Measurements from ENCODE around the gene FAM120A. TPM values are rescaled to one million over a fixed set of nuclear protein-coding genes. Genes with fewer than 3 reads are reported as not detected.

The FAM120A gene
- total and polyA plus RNA-seq, 2 of the 13 experiments (the other 11 are each of a cell fraction or from before 2014, with no cell fraction given): 41.3 to 44.4 TPM

- TF ChIP-seq ARID2 (CRISPR knock-in tag; IDR thresholded peaks at IDR 0.05; ENCODE audit: borderline replicate concordance) (no peak), ATRX (CRISPR knock-in tag; IDR thresholded peaks at IDR 0.05; ENCODE audit: borderline replicate concordance) (no peak), ZNF501 (CRISPR knock-in tag; IDR thresholded peaks at IDR 0.05) (peak; percentile 71; the same call in 1 of the 2 replicates), FOXO4 (CRISPR knock-in tag; conservative IDR thresholded peaks at IDR 0.05) (no peak), NCOA2 (CRISPR knock-in tag; IDR thresholded peaks at IDR 0.05) (no peak), ETV6 (CRISPR knock-in tag; conservative IDR thresholded peaks at IDR 0.05) (peak; percentile 71; the same call in 1 of the 2 replicates), ZNF547 (CRISPR knock-in tag; IDR thresholded peaks at IDR 0.05) (0 out of 2 replicates have a peak, but pooled peaks have one; percentile 41), ZNF496 (CRISPR knock-in tag; IDR thresholded peaks at IDR 0.05; ENCODE audit: insufficient replicate concordance) (no peak), ZBTB37 (CRISPR knock-in tag; IDR thresholded peaks at IDR 0.05) (no peak), ZBTB46 (CRISPR knock-in tag; IDR thresholded peaks at IDR 0.05; ENCODE audit: borderline replicate concordance) (no peak), KLF12 (CRISPR knock-in tag; IDR thresholded peaks at IDR 0.05; ENCODE audit: borderline replicate concordance) (peak; percentile 85), TOPORS (CRISPR knock-in tag; IDR thresholded peaks at IDR 0.05) (0 out of 2 replicates have a peak, but pooled peaks have one; percentile 41), KAT8 (CRISPR knock-in tag; IDR thresholded peaks at IDR 0.05) (0 out of 2 replicates have a peak, but pooled peaks have one; percentile 37), SP4 (CRISPR knock-in tag; IDR thresholded peaks at IDR 0.05) (0 out of 2 replicates have a peak, but pooled peaks have one; percentile 45), SMARCC2 (IDR thresholded peaks at IDR 0.05) (no peak), MLXIP (CRISPR knock-in tag; IDR thresholded peaks at IDR 0.05; ENCODE audit: borderline replicate concordance) (peak; percentile 22; the same call in 1 of the 2 replicates), ZNF816 (CRISPR knock-in tag; IDR thresholded peaks at IDR 0.05; ENCODE audit: borderline replicate concordance) (no peak; the same call in 1 of the 2 replicates), MED13 (CRISPR knock-in tag; IDR thresholded peaks at IDR 0.05) (no peak), ZNF138 (CRISPR knock-in tag; IDR thresholded peaks at IDR 0.05; ENCODE audit: low read depth) (peak; percentile 48; the same call in 1 of the 2 replicates), RFX5 (IDR thresholded peaks at IDR 0.05; ENCODE audit: low read depth, low read length) (no peak), SP140L (CRISPR knock-in tag; IDR thresholded peaks at IDR 0.05; ENCODE audit: borderline replicate concordance) (no peak), ZNF343 (CRISPR knock-in tag; IDR thresholded peaks at IDR 0.05) (0 out of 2 replicates have a peak, but pooled peaks have one; percentile 53)
Measured at GRCh38 chr9:93450945-93451815, at the start of gene FAM120A (continued).

Data from HepG2 (cell line).